Endothelial cell of umbilical vein (primary cell): Measurements from ENCODE around the gene LHX5.

Source experiments
- MYC ChIP-seq: IDR thresholded peaks from one replicate; pipeline ENCODE4 v1.6.1; 2011; ENCODE audit warnings: mild to moderate bottlenecking, low read depth, low read length
- POLR2A ChIP-seq: IDR thresholded peaks from 2 replicates; pipeline ENCODE4 v1.6.1; 2012; ENCODE audit warnings: low read depth, mild to moderate bottlenecking, control low read depth, low read length
- POLR2AphosphoS5 ChIP-seq: IDR thresholded peaks from 2 replicates; pipeline ENCODE4 v1.6.1; 2012; ENCODE audit warnings: low read depth, mild to moderate bottlenecking, control low read depth, low read length, moderate library complexity; ENCODE audit not compliant: insufficient read depth
- TF ChIP-seq, protein P1 (sequence below), 2 donors: IDR thresholded peaks; 1 replicate in 1 of 2; 2 replicates in 1 of 2; pipeline ENCODE4 v1.5.1; 2011; ENCODE audit warnings: low read length in 2 of 2, mild to moderate bottlenecking in 2 of 2, moderate library complexity in 2 of 2, control low read depth in 1 of 2, inconsistent platforms in 1 of 2, low read depth in 1 of 2; ENCODE audit not compliant: insufficient read depth in 1 of 2; ENCODE audit errors: extremely low read depth in 1 of 2
- TF ChIP-seq, protein P2 (sequence below): IDR thresholded peaks from 2 replicates; pipeline ENCODE4 v1.6.1; 2011; ENCODE audit not compliant: insufficient read depth, insufficient read length

DNA sequence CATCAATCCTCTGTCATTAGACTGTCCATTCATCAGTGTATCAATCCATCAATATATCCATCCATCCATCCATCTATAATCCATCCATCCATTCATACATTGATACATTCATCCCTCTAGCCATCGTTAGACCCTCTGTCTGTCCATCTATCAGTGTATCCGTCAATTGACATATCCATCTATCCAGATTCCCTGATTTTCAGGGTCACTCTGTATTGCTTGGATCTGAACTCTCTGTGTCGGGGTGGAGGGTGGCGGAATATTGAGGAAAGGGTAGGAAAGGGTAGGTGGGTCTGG lies 32.4 kb downstream of the LHX5 start:
- TF ChIP-seq, protein P1, sequence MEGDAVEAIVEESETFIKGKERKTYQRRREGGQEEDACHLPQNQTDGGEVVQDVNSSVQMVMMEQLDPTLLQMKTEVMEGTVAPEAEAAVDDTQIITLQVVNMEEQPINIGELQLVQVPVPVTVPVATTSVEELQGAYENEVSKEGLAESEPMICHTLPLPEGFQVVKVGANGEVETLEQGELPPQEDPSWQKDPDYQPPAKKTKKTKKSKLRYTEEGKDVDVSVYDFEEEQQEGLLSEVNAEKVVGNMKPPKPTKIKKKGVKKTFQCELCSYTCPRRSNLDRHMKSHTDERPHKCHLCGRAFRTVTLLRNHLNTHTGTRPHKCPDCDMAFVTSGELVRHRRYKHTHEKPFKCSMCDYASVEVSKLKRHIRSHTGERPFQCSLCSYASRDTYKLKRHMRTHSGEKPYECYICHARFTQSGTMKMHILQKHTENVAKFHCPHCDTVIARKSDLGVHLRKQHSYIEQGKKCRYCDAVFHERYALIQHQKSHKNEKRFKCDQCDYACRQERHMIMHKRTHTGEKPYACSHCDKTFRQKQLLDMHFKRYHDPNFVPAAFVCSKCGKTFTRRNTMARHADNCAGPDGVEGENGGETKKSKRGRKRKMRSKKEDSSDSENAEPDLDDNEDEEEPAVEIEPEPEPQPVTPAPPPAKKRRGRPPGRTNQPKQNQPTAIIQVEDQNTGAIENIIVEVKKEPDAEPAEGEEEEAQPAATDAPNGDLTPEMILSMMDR (IDR thresholded peaks at IDR 0.05; ENCODE audit: extremely low read depth in 1 of 2, insufficient read depth in 1 of 2, low read depth in 1 of 2, low read length in 2 of 2) = no peak
- TF ChIP-seq, protein P2, sequence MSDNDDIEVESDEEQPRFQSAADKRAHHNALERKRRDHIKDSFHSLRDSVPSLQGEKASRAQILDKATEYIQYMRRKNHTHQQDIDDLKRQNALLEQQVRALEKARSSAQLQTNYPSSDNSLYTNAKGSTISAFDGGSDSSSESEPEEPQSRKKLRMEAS = no peak
- no peak for TF ChIP-seq POLR2A
- TF ChIP-seq MYC = no peak
- no peak for TF ChIP-seq POLR2AphosphoS5
